WI38 (cell line): ENCODE data around the gene MAD1L1.

Experiments used
- H3K4me3 ChIP-seq: 2 replicates; pipeline ENCODE4 v1.5.1; 2011; ENCODE audit warnings: low read depth, mild to moderate bottlenecking, control low read depth, low read length
- TF ChIP-seq, protein P1 (sequence below): IDR thresholded peaks from 2 replicates; pipeline ENCODE4 v1.5.1; 2012; ENCODE audit warnings: low read depth, mild to moderate bottlenecking, control low read depth, low read length

MAD1L1 gene

DNA sequence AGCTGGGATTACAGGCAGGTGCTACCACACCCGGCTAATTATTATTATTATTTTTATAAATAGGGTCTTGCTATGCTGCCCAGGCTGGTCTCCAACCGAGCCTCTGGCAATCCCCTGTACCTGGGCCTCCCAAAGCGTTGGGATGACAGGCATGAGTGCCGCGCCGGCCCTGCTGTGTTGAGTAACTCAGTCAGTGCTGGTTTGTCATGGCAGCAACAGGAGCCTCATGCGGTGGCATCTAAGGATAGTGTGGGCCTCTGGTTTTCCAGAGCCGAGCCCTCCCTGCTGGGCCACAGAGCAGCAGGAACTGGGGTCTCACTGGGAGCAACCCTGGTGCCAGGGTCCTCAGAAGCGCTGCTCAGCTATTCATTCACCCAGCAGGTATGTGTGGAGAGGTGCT lies 318.0 kb downstream of the MAD1L1 start:
- H3K4me3 ChIP-seq: no peak overlapping the region
- TF ChIP-seq, protein P1, sequence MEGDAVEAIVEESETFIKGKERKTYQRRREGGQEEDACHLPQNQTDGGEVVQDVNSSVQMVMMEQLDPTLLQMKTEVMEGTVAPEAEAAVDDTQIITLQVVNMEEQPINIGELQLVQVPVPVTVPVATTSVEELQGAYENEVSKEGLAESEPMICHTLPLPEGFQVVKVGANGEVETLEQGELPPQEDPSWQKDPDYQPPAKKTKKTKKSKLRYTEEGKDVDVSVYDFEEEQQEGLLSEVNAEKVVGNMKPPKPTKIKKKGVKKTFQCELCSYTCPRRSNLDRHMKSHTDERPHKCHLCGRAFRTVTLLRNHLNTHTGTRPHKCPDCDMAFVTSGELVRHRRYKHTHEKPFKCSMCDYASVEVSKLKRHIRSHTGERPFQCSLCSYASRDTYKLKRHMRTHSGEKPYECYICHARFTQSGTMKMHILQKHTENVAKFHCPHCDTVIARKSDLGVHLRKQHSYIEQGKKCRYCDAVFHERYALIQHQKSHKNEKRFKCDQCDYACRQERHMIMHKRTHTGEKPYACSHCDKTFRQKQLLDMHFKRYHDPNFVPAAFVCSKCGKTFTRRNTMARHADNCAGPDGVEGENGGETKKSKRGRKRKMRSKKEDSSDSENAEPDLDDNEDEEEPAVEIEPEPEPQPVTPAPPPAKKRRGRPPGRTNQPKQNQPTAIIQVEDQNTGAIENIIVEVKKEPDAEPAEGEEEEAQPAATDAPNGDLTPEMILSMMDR: no peak

DNA sequence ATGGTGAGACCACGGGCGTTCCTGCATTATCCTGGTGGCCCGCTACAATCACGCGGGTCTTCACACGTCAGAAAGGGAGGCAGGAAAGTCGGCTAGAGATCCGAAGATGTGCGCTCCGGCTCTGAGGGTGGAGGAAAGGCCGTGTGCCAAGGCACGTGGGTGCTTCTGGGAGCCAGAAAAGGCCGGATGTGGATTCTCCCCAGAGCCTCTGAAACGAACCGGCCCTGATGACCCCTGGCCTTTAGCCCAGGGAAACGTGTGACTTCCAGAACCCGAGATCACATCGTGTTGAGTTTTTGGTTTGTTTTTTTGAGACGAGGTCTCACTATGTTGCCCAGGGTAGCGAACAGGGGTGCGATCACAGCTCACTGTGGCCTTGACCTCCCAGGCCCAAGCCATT lies 318.4 kb downstream of the MAD1L1 start:
- TF ChIP-seq, protein P1: no peak
- no peak overlapping the region for H3K4me3 ChIP-seq

DNA sequence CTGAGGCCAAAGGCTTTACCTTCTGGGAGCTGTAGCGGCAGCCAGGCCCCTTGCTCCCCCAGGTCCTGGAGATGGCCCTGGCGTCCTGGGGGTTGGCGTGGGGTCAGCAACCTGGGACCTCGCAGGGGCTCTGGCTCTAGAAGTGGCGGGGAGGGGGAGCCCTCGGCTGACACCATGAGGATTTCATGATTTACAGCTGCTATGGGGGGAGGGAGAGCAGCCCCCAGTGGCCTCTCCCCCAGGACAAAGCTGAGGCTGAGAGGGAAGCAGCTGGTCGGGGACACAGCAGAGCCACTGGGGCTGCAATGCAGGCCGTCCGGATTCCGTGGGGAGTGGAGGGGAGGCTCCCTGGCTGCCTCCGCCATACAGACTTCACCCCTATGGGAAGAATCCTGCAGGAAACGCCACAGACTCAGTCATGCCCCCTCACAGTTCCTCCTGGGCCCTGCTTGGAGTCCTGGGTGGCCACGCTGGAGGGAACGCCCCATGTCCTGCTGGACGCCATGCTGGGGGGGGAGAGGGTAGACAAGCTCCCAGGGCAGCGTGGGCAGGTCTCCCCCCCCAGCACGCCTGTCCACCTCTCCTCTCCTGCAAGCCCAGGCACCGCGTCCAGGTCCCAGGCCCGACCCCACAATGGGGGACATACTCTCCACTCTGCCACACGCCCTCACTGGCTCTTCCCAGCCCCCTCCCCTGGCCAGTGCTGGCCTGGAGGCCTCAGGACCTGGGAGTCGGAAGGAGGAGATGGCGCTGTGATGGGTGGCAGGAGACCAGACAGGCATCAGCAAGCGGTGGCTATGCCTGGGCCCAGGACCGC lies 319.1 kb downstream of the MAD1L1 start:
- no peak overlapping the region for H3K4me3 ChIP-seq
- TF ChIP-seq, protein P1: no peak

DNA sequence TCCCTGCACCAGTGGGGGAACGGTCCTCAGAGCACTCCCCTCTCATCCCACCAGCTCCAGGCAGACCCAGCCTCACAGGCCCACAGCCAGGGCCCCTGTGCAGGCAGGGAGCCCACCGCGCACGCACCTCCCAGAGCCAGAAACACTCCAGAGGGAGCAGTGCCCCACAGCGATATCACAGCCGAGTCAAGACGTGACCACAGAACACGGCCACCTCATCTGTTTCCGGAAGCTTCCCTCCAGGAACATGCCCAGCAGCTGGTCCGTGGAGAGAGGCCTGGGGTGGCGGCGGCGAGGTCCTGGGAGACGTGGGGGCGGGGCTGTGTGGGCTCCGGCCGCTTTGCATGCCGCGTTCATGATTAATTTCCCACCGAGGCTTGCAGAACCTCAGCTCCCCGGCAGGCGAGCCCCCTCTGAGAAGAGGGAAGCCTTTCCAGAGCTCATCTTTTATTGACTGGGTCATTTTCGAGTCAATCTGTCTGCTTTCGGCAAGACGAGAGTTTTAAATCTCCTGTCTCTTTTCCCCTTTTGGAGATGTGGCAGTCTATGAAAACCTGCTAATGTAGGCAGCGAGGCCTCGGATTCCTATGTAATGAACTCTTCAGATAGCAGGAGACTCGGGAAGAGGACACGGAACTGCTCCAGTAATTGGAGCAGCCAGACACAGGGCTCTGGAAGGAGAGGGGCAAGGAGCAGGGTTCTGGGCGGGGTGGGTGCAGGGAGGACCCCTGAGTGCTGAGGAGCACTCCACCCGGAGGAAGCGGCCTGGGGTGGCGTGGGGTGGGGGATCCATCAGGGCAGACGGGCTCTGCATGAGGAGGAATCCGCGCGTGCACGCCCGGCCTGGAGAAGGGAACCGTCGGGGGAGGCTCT lies 319.9 kb downstream of the MAD1L1 start:
- TF ChIP-seq, protein P1: peak; percentile 43; the same call in 1 of the 2 replicates
- peak overlapping the region; percentile 20; the same call in 1 of the 2 replicates for H3K4me3 ChIP-seq

DNA sequence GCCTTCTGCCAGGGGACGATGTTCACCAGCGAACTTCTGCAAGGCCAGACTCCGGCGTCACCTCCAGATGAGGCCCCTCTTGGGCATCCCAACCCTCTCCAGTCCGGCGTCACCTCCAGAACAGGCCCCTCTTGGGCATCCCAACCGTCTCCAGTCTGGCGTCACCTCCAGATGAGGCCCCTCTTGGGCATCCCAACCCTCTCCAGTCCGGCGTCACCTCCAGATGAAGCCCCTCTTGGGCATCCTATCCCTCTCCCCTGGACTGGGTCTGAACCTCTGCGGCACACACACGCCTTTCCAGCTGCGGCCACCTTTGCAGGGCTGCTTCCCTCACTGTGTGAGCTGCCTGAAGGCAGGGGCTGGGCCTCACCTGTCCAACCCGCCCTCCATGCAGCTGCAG lies 321.2 kb downstream of the MAD1L1 start:
- TF ChIP-seq, protein P1: no peak

DNA sequence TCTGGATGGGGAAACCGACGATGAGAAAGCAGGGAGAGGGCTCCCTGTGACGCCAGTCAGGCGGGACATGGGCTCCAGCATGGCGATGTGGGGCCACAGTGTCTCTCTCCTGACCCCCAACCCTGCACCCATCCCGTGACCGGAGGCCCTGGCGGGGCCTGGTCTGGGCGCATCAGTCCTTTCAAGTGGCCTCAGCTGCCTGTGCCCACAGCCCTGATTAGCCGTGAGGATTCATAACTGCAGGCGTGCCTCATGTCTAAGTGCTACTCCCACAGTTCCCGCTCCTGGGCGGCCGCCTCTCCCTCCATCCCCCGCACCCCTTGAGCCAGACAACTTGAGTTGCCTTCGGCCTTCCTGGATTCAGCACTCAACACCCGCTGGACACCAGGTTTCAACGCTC lies 321.9 kb downstream of the MAD1L1 start:
- TF ChIP-seq, protein P1: no peak
- no peak overlapping the region for H3K4me3 ChIP-seq

More for the DNA sequence above, 321.2 kb downstream of the MAD1L1 start:
- no peak overlapping the region for H3K4me3 ChIP-seq
